Activated T-cell treated with anti-CD3 and anti-CD28 coated beads for 4 hours (primary cell): ENCODE data around the gene XPOT.

ENCODE experiments used
- DNase-seq: peaks from one replicate; pipeline ENCODE4 v3.0.0-alpha.2; 2020

Gene XPOT

GRCh38 chr12:64428956-64429355 lies 24.8 kb downstream of the XPOT start:
- DNase-seq = no peak

GRCh38 chr12:64430886-64431285 lies 26.7 kb downstream of the XPOT start:
- DNase-seq = no peak

GRCh38 chr12:64431791-64432190 lies 27.6 kb downstream of the XPOT start:
- DNase-seq = no peak

- DNase-seq = no peak
Measured at GRCh38 chr12:64433915-64434314, 29.7 kb downstream of the XPOT start.

- DNase-seq = no peak
Measured at GRCh38 chr12:64440100-64440499, 35.9 kb downstream of the XPOT start.

GRCh38 chr12:64445490-64445889 lies 41.3 kb downstream of the XPOT start:
- no peak for DNase-seq

- DNase-seq = no peak
Measured at GRCh38 chr12:64446295-64446694, 42.1 kb downstream of the XPOT start.

GRCh38 chr12:64450057-64450640 lies 46.0 kb downstream of the XPOT start:
- no peak for DNase-seq

- DNase-seq = no peak
Measured at GRCh38 chr12:64450711-64451486, 46.7 kb downstream of the XPOT start.

- DNase-seq = peak; percentile 36
Measured at GRCh38 chr12:64451687-64452558, 47.7 kb downstream of the XPOT start, which contains the start of gene TBK1. TBK1 (plus strand) TSS chr12:64452120; CDS start chr12:64455871, 3,751 bp downstream.

- no peak for DNase-seq
Measured at GRCh38 chr12:64452559-64453329, 48.6 kb downstream of the XPOT start.

GRCh38 chr12:64455506-64455905 lies 51.3 kb downstream of the XPOT start:
- DNase-seq = no peak

GRCh38 chr12:64456119-64456518 lies 51.9 kb downstream of the XPOT start:
- DNase-seq = no peak

- DNase-seq = peak; percentile 47
Measured at GRCh38 chr12:64457032-64457431, 52.8 kb downstream of the XPOT start.

GRCh38 chr12:64457466-64457865 lies 53.3 kb downstream of the XPOT start:
- no peak for DNase-seq

GRCh38 chr12:64457923-64458322 lies 53.7 kb downstream of the XPOT start:
- DNase-seq = no peak

GRCh38 chr12:64459394-64459891 lies 55.3 kb downstream of the XPOT start:
- DNase-seq = no peak

GRCh38 chr12:64461634-64462414 lies 57.6 kb downstream of the XPOT start:
- no peak for DNase-seq

GRCh38 chr12:64466178-64466577 lies 62.0 kb downstream of the XPOT start:
- no peak for DNase-seq

- no peak for DNase-seq
Measured at GRCh38 chr12:64468966-64469365, 64.8 kb downstream of the XPOT start.

GRCh38 chr12:64469455-64470142 lies 65.4 kb downstream of the XPOT start:
- DNase-seq = no peak
